DMS53 treated with DMSO at 0.1 percent for 48 hours (cell line): Measurements from ENCODE around the gene PROB1.

Experiments used
- DNase-seq: peaks from one replicate; lab custom pipeline; 2025; ENCODE audit not compliant: unreplicated experiment; lab: John Stamatoyannopoulos, UW

The PROB1 gene

GRCh38 chr5:139341689-139342422, 53.0 kb downstream of the PROB1 start, which contains the start of gene PAIP2:
PAIP2 (plus strand) TSS chr5:139341854; CDS start chr5:139363785, 21,931 bp downstream.
- peak; percentile 91 for DNase-seq

GRCh38 chr5:139341187-139341688, 53.7 kb downstream of the PROB1 start:
- DNase-seq, result no peak
